Adipocyte (in vitro differentiated cells): ENCODE results near the gene NDUFS8.

Source experiments
- DNase-seq: peaks from one replicate; pipeline ENCODE4 v3.0.0-alpha.2; 2015; ENCODE audit warnings: low read depth
- H3K27me3 ChIP-seq: replicated peaks from 2 replicates; pipeline ENCODE4 v1.7.0; 2013; ENCODE audit warnings: mild to moderate bottlenecking, low read length, moderate library complexity; ENCODE audit not compliant: control insufficient read depth, insufficient read depth
- H3K36me3 ChIP-seq: 2 replicates; pipeline ENCODE4 v1.7.0; 2013; ENCODE audit warnings: low read length, mild to moderate bottlenecking, moderate library complexity; ENCODE audit not compliant: control insufficient read depth, insufficient read depth, severe bottlenecking
- H3K4me1 ChIP-seq: 2 replicates; pipeline ENCODE4 v1.7.0; 2013; ENCODE audit warnings: mild to moderate bottlenecking, low read length, moderate library complexity; ENCODE audit not compliant: control insufficient read depth, insufficient read depth
- H3K4me3 ChIP-seq: 2 replicates; pipeline ENCODE4 v1.7.0; 2013; ENCODE audit warnings: mild to moderate bottlenecking, low read length, moderate library complexity
- H3K9ac ChIP-seq: 2 replicates; pipeline ENCODE4 v1.7.0; 2013; ENCODE audit warnings: mild to moderate bottlenecking, low read length, moderate library complexity
- H3K9me3 ChIP-seq: 2 replicates; pipeline ENCODE4 v1.7.0; 2013; ENCODE audit warnings: mild to moderate bottlenecking, low read length, moderate library complexity; ENCODE audit not compliant: control insufficient read depth

The NDUFS8 gene

GRCh38 chr11:68013611-68014156 is 16.8 kb upstream of the NDUFS8 start:
- Histone ChIP-seq H3K4me1 (peaks cover 66% of the 10 kb centered on the region), H3K4me3 (no peak overlapping the region), H3K27me3 (no peaks in the 10 kb centered on the region), H3K9ac (peak overlapping the region; percentile 61), H3K9me3 (no peaks in the 10 kb centered on the region), H3K36me3 (no peaks in the 10 kb centered on the region)
- DNase-seq: no peak

GRCh38 chr11:68014157-68014946 is 16.1 kb upstream of the NDUFS8 start:
- H3K9me3 ChIP-seq: no peaks in the 10 kb centered on the region
- H3K27me3 ChIP-seq: no peaks in the 10 kb centered on the region
- peak; percentile 51 for DNase-seq
- H3K36me3 ChIP-seq: no peaks in the 10 kb centered on the region
- peak overlapping the region; percentile 61 for H3K9ac ChIP-seq
- peaks cover 63% of the 10 kb centered on the region for H3K4me1 ChIP-seq
- no peak overlapping the region for H3K4me3 ChIP-seq

GRCh38 chr11:68014947-68015447 is 15.5 kb upstream of the NDUFS8 start:
- Histone ChIP-seq H3K27me3 (no peaks in the 10 kb centered on the region), H3K9me3 (no peaks in the 10 kb centered on the region), H3K9ac (peak overlapping the region; percentile 61), H3K4me3 (no peak overlapping the region), H3K36me3 (no peaks in the 10 kb centered on the region), H3K4me1 (peaks cover 57% of the 10 kb centered on the region)
- no peak for DNase-seq

DNA sequence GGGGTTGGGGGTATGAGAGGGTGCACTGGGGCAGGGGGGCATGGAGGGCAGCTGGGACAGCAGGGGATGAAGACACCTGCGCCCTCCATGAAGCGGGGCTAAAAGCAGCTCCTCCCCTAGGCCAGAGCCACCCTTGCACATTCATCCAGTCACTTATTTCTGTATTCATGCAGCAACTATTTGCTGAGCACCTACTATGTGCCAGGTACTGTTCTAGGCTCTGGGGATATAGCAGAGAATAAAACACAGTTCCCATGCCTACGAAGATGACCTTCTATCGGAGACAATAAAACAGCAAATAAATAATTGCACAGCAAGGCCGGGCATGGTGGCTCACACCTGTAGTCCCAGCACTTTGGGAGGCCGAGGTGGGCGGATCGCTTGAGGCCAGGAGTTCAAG is 15.0 kb upstream of the NDUFS8 start:
- DNase-seq: no peak
- H3K4me1 ChIP-seq: peaks cover 57% of the 10 kb centered on the region
- no peak overlapping the region for H3K4me3 ChIP-seq
- H3K9me3 ChIP-seq: no peaks in the 10 kb centered on the region
- no peak overlapping the region for H3K9ac ChIP-seq
- no peaks in the 10 kb centered on the region for H3K36me3 ChIP-seq
- no peaks in the 10 kb centered on the region for H3K27me3 ChIP-seq

GRCh38 chr11:68016161-68016903 is 14.1 kb upstream of the NDUFS8 start:
- no peaks in the 10 kb centered on the region for H3K36me3 ChIP-seq
- no peak overlapping the region for H3K4me3 ChIP-seq
- H3K4me1 ChIP-seq: peaks cover 53% of the 10 kb centered on the region
- no peak for DNase-seq
- no peak overlapping the region for H3K9ac ChIP-seq
- H3K9me3 ChIP-seq: no peaks in the 10 kb centered on the region
- H3K27me3 ChIP-seq: no peaks in the 10 kb centered on the region

DNA sequence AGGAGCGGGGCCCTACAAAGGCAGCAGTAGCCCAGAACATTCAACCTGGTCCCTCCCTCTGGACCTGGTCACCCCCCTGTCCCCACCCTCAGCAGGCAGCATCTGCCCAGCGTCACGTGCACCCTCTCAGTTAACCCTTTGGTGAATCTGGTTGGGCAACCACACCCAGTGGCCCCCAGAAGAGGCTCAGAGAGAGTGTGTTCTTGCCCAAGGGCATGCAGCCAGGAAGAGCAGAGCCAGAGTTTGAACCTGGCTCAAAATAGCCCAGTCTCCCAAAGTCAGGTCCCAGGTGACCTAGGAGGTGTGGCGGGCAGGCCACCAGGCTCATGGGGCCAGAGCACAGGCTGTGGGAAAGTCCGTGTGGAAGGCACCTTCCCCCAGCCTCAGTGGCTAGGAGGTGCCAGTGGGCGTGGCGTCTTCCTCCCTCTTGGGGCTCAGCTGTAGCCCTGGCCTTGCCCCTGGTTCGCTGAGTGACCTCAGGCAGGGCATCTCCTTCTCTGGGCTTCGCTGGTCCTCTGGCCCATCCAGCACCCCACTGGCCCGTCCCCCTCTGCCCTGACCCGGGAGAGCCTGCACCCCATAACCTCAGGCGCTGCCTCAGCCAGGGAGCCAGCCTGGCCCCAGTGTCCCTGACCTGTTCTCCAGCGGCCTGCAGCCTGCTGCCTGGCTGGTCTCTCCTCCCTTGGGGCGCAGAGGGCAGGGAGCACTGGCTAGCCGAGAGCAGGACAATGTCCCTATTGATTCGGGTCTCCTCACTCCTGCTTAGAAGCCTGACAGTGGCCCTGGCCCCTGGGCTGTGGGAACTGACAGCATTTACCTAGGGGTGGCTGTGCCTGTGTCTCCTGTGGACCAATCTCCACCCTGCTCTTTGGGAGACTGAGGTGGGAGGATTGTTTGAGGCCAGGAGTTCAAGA is 13.3 kb upstream of the NDUFS8 start:
- Histone ChIP-seq H3K4me1 (peaks cover 46% of the 10 kb centered on the region), H3K9me3 (no peaks in the 10 kb centered on the region), H3K36me3 (no peaks in the 10 kb centered on the region), H3K27me3 (no peaks in the 10 kb centered on the region), H3K4me3 (no peak overlapping the region), H3K9ac (peak overlapping the region; percentile 29)
- no peak for DNase-seq

GRCh38 chr11:68017980-68018729 is 12.3 kb upstream of the NDUFS8 start:
- H3K9me3 ChIP-seq: no peaks in the 10 kb centered on the region
- H3K36me3 ChIP-seq: no peaks in the 10 kb centered on the region
- no peak for DNase-seq
- no peak overlapping the region for H3K9ac ChIP-seq
- H3K27me3 ChIP-seq: no peaks in the 10 kb centered on the region
- H3K4me3 ChIP-seq: no peak overlapping the region
- H3K4me1 ChIP-seq: peaks cover 36% of the 10 kb centered on the region

DNA sequence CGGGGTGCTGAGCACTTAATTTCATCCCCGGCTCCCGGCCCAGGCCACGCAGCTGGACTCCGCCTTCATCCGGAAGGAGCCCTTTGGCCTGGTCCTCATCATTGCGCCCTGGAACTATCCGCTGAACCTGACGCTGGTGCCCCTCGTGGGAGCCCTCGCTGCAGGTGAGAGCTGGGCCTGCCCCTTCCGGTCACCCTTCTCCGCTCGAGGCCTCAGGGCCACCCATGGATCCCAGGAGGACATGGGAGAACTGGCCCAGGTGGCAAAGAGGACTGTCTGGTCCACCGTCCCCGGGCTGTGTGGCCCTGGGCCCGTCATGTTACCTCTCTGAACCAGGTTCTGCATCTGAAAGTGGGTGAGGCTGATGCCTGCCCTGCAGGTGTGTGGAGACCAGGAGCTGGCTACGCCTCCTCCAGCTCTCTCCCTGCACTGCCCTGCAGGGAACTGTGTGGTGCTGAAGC is 11.7 kb upstream of the NDUFS8 start:
- Histone ChIP-seq H3K9ac (no peak overlapping the region), H3K4me3 (no peak overlapping the region), H3K36me3 (no peaks in the 10 kb centered on the region), H3K4me1 (peaks cover 30% of the 10 kb centered on the region), H3K9me3 (no peaks in the 10 kb centered on the region), H3K27me3 (no peaks in the 10 kb centered on the region)
- DNase-seq: no peak

DNA sequence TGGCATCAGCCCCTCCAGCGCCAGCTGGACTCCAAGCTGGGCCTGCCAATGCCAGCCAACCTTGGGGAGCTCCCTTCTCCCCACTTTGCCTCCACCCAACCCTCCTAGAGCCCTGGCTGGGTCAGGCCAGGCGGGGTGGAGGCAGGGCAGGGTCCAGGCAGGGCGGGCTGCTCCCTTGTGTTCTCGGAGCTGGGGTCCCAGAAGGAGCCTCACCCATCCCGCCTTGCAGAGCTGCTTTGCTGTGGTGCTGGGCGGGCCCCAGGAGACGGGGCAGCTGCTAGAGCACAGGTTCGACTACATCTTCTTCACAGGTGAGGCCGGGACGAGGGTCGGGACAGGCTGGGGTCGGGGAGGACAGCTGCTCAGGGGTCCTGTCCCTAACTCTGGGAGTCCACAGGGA is 11.0 kb upstream of the NDUFS8 start:
- Histone ChIP-seq H3K4me1 (peaks cover 23% of the 10 kb centered on the region), H3K36me3 (no peaks in the 10 kb centered on the region), H3K9ac (no peak overlapping the region), H3K4me3 (no peak overlapping the region), H3K9me3 (no peaks in the 10 kb centered on the region), H3K27me3 (no peaks in the 10 kb centered on the region)
- no peak for DNase-seq

DNA sequence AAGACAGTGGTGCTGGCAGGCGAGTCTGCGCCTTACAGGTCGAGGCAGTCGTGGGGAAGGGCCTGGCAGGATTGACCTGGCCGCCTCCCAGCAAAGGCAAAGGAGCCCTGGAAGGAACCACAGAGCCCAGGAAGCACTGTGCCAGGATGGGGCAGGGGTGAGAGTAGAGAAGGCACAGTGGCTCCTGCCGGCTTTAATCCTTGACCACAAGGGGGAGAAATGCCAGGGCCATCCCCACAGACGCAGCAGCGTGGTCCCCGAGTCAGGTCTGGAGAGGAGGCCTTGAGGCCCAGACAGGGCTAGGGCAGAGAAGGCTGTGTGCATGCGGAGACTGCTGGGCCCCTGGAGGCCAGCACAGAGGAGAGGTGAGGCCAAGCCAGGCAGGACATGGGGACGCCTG is 9.9 kb upstream of the NDUFS8 start:
- Histone ChIP-seq H3K4me1 (peaks cover 17% of the 10 kb centered on the region), H3K36me3 (no peaks in the 10 kb centered on the region), H3K9ac (peak overlapping the region; percentile 56), H3K4me3 (no peak overlapping the region), H3K27me3 (no peaks in the 10 kb centered on the region), H3K9me3 (no peaks in the 10 kb centered on the region)
- DNase-seq: peak; percentile 47
